Amniotic epithelial cell (primary cell): Measurements from ENCODE around the gene OR5AK2.
"Not testable (repeated sequence)": the region's sequence is repeated elsewhere in the genome, so short reads cannot be mapped to it uniquely, and the experiment has no call there.

Experiments
- DNase-seq: peaks from one replicate; pipeline ENCODE4 v3.0.0-alpha.2; 2010; ENCODE audit warnings: low read depth

OR5AK2 gene, protein sequence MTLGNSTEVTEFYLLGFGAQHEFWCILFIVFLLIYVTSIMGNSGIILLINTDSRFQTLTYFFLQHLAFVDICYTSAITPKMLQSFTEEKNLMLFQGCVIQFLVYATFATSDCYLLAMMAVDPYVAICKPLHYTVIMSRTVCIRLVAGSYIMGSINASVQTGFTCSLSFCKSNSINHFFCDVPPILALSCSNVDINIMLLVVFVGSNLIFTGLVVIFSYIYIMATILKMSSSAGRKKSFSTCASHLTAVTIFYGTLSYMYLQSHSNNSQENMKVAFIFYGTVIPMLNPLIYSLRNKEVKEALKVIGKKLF

GRCh38 chr11:56988614-56989013 is at the start of gene OR5AK2:
Gene OR5AK2 (plus strand): TSS chr11:56988914. CDS start chr11:56988914, 0 bp downstream.
- DNase-seq: no peak

DNA sequence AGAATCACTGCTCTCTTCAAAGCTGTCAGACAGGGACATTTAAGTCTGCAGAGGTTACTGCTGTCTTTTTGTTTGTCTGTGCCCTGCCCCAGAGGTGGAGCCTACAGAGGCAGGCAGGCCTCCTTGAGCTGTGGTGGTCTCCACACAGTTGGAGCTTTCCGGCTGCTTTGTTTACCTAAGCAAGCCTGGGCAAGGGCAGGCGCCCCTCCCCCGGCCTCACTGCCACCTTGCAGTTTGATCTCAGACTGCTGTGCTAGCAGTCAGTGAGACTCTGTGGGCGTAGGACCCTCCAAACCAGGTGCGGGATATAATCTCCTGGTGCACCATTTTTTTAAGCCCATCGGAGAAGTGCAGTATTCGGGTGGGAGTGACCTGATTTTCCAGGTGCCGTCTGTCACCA is 43.2 kb upstream of the OR5AK2 start:
- DNase-seq: not testable (repeated sequence)

DNA sequence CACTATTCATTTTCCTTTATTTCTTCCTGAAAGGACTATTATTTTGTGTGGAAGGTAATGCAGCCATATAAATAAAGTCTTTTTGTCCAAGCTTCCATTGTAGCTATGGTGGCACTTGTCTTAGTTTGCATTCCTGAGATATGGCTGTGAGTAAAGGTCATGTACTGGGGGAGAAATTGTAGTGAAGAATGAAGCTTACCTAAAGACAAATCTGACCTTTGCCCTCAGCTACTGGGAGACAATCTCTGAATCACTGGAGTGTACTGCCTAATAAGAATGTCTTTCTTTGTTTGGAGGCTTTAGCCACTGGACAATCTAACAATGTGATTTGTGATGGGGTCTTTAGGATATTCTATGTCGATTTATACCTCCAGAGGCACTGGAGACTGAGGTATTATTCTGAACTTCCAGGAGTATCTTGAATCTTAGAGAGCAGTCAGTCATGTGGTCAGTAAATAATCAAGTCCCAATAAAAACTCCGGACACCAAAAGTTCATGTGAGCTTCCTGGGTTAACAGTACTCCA is 39.7 kb upstream of the OR5AK2 start:
- no peak for DNase-seq

DNA sequence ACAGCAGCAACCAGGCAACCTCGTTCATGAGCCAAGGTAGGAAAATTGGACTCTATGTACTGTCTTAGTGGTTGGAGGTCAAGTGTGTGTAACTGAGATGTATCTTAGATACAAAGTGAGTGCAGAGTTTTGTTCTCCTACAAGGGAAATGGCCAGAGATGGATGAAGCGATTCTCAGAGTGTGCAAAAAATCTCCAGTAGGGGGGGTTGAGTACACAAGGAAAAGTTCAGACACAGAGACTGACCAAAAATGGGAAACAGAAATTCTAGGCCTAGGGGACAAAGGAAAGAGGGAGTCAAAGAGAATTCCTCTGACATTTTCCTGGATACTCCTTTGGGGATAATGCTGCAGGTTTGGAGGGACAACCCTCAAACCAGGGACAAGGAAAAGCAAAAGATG is 38.2 kb upstream of the OR5AK2 start:
- DNase-seq: no peak

DNA sequence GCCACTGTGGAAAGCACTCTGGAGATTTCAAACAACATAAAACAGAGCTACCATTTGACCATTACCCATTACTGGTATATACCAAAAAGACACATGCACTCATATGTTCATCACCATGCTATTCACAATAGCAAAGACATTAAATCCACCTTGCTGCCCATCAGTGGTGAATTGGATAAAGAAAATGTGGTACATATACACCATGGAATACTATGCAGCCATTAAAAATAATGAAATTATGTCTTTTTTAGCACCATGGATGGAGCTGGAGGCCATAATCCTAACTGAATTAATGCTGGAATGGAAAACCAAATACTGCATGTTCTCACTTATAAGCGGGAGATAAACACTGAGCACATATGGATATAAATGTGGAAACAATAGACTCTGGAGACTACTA is 34.8 kb upstream of the OR5AK2 start:
- DNase-seq: not testable (repeated sequence)

DNA sequence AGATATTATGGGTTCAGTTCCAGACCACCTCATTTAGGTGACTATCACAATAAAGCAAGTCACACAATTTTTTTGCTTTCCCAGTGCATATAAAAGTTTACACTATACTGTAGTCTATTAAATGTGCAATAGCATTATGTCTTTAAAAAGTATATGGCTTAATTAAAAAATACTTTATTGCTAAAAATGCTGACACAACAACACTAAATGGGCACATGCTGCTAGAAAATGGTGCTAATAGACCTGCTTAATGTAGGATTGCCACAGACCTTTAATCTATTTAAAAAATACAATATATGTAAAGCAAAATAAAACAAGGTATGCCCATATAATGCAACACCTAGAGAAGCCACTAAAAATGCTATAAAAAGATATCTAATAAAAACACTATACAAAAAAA is 27.1 kb upstream of the OR5AK2 start:
- DNase-seq: no peak

GRCh38 chr11:56967726-56968125 is 21.0 kb upstream of the OR5AK2 start:
- no peak for DNase-seq

DNA sequence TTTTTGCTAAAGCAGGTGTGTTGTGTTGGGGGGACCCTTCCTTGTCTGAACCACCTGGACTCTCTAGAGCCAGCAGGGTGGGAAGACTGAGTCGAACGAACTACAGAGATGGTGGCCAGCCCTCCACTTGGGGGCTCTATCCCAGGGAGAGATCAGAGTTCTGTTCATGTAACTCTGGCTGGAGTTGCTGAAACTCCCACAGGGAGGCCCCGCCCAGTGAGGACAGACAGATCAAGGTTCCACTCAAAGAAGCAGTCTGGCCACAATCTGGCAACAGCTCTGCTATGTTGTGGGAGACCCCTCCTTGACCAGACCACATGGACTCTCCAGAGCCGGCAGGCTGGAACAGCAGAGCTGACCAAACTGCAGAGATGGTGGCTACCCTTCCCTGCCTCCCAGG is 20.2 kb upstream of the OR5AK2 start:
- no peak for DNase-seq

- DNase-seq: no peak
These were observed 11.4 kb upstream of the OR5AK2 start for GRCh38 chr11:56977314-56977713.

GRCh38 chr11:56990702-56991101 is 2.0 kb downstream of the OR5AK2 start:
- no peak for DNase-seq

GRCh38 chr11:56994532-56994931 is 5.8 kb downstream of the OR5AK2 start:
- DNase-seq: no peak

GRCh38 chr11:57001674-57002401 is 13.1 kb downstream of the OR5AK2 start:
- DNase-seq: no peak

DNA sequence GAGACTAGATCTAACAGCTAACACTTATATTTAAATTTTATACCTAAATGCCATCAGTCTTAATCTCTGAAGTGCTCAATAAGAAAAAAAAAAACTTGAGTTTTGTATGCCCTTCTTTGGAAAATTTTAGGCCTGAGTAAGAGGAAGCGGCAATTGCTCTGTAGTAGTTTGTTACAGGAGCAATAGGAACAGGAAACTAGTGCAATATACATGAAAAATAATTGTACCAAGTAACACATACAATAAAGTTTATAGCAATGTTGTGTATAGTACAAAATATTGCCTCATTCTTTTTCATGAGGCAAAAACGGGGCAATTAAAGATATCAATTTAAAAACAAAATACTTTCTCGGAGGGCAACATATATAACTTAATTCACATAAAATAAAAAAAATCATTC is 19.7 kb downstream of the OR5AK2 start:
- DNase-seq: no peak

- no peak for DNase-seq
These were observed 27.0 kb downstream of the OR5AK2 start for GRCh38 chr11:57015679-57016078.

- no peak for DNase-seq
These were observed 42.8 kb downstream of the OR5AK2 start for GRCh38 chr11:57031556-57031955.
